Breast epithelium (tissue), 3 donors: ENCODE data around the gene RRP1.

ENCODE experiments used
- POLR2A ChIP-seq: fragments of 450-650 bp; IDR thresholded peaks from one replicate; pipeline ENCODE4 v1.6.1; 2016; ENCODE audit warnings: antibody characterized with exemption, mild to moderate bottlenecking, moderate library complexity
- POLR2AphosphoS5 ChIP-seq, 3 donors: sonication (generic); formaldehyde crosslinking; IDR thresholded peaks; one replicate each; pipeline ENCODE4 v1.6.1; 2017; ENCODE audit warnings: antibody characterized with exemption in 3 of 3
- TF ChIP-seq, protein P1 (sequence below), 3 donors: fragments of 450-650 bp; IDR thresholded peaks; one replicate each; pipeline ENCODE4 v1.5.1; 2016 to 2017; ENCODE audit warnings: antibody characterized with exemption in 3 of 3, mild to moderate bottlenecking in 3 of 3, moderate library complexity in 3 of 3

DNA sequence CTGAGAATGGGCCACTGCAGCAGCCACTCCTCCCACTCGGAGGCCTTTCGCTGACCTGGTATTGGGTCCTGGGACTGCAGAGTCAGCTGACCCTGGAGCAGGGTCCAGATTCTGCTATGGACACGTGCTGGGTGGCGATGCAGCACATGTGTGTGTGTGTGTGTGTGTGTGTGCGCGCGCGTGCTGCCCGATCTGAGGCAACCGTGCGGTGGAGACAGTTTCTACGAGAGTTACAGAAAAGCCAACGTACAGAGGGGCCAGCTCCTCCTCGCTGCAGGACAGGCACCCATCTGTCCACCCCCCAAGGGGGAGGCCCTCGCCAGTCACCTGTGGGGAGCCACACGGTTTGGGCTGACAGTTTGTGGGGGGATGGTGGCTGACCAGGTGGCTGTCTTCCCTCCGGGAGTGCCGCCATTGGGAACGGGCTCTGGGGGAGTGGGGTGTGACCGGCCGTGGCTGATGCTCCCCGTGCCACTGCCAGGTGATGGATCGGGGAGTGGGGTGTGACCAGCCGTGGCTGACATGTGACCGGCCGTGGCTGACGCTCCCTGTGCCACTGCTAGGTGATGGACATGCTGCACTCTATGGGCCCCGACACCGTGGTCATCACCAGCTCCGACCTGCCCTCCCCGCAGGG lies 37.3 kb upstream of the RRP1 start:
- TF ChIP-seq POLR2AphosphoS5 (IDR thresholded peaks at IDR 0.05): no peak
- no peak for TF ChIP-seq POLR2A
- TF ChIP-seq, protein P1, sequence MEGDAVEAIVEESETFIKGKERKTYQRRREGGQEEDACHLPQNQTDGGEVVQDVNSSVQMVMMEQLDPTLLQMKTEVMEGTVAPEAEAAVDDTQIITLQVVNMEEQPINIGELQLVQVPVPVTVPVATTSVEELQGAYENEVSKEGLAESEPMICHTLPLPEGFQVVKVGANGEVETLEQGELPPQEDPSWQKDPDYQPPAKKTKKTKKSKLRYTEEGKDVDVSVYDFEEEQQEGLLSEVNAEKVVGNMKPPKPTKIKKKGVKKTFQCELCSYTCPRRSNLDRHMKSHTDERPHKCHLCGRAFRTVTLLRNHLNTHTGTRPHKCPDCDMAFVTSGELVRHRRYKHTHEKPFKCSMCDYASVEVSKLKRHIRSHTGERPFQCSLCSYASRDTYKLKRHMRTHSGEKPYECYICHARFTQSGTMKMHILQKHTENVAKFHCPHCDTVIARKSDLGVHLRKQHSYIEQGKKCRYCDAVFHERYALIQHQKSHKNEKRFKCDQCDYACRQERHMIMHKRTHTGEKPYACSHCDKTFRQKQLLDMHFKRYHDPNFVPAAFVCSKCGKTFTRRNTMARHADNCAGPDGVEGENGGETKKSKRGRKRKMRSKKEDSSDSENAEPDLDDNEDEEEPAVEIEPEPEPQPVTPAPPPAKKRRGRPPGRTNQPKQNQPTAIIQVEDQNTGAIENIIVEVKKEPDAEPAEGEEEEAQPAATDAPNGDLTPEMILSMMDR (IDR thresholded peaks at IDR 0.05): no peak
